IPS DF 4.7 (cell line): ENCODE data around the gene S100A2.
"Not testable (repeated sequence)": the region's sequence is repeated elsewhere in the genome, so short reads cannot be mapped to it uniquely, and the experiment has no call there.

Experiments used
- DNase-seq: peaks from one replicate; pipeline ENCODE4 v3.0.0-alpha.2; 2013; ENCODE audit warnings: low spot score; ENCODE audit errors: extremely low read depth

S100A2 gene

DNA sequence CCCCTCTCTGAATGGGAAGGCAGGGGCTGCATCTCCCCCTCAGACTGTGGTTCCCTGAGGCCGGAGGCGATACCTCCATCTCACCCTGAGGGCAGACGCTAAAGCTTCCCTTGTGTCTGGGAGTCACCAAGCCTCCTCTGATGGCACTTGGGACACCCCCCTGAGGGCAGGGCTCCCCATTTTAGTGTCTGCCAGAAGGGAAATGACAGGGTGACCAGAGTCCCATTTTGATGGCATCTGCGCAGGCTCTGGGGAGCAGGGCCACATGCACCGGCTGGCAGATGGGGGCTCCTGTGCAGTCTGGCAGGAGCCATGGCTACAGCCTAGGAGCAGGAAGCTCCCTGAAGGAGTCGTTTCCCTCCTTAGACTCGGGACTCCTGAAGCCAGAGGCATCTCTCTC lies 1.7 kb downstream of the S100A2 start:
- no peak for DNase-seq

GRCh38 chr1:153563483-153563901 lies 2.2 kb downstream of the S100A2 start:
- no peak for DNase-seq

DNA sequence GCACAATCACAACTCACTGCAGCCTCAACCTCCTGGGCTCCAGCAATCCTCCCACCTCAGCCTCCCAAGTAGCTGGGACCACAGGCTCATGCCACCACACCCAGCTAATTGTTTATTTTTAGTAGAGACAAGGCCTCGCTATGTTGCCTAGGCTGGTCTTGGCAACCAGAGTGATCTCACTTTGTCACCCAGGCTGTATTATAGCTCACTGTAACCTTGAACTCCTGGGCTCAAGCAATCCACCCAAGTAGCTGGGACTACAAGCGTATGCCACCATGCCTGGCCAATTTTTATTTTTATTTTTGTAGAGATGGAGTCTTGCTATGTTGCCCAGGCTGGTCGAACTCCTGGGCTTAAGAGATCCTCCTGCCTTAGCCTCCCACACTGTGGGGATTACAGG lies 3.6 kb downstream of the S100A2 start:
- not testable (repeated sequence) for DNase-seq

DNA sequence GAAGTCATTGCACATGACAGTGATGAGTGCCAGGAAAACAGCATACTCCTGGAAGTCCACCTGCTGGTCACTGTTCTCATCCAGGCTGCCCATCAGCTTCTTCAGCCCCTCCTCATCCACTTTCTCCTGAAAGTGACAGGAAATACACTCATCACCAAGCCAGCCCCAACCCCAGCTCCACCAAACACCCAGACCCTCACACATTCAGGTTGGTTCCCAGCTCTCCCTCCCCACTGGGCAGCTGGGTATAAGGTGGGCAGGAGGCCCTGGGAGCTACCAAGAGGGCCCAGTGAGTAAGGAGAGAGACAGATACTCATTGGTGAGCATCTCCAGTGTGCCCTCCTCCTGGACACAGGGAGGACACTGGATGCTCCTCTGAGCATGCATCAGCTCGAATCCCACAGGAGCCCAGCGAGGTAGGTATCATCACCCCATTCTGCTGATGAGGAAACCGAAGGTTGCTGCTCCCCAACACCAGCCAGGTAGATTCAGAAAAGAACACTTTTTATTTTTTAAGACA lies 4.1 kb downstream of the S100A2 start:
- DNase-seq = no peak

- DNase-seq = no peak
Measured at GRCh38 chr1:153560771-153561465, 4.7 kb downstream of the S100A2 start.

DNA sequence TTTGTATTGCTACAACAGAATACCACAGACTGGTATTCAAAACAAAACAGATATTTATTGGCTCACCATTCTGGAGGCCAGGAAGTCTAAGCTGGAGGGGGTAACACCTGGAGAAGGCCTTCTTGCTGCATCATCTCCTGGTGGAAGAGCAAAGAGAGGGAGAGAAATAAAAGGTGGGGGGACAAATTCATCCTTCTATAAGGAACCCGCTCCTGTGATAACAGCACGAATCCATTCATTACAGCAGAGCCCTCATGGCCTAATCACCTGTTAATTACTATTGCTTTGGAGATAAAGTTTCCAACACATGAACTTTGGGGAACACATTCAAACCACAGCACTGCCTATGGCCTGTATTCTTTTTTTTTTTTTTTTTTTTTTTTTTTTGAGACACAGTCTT lies 5.4 kb downstream of the S100A2 start:
- DNase-seq = no peak

DNA sequence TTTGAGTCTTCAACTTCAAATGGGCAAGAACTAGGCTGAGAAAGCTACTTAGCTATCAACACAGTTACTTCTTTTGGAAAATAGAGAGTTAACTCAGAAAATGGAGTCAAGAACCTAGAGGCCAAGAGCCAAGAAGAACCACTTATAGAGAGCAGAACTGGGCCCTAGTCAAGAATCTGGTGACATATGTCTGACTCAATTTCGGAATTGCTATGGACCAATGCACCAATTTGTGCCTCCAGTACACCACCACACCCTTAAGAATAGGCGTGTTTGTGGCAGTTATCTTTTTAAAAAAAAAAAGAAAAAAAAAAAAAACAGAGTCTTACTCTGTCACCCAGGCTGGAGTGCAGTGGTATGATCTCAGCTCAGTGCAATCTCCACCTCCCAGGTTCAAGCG lies 7.8 kb downstream of the S100A2 start:
- no peak for DNase-seq

GRCh38 chr1:153556348-153556747 lies 9.3 kb downstream of the S100A2 start:
- no peak for DNase-seq

- DNase-seq = no peak
Measured at GRCh38 chr1:153553830-153554541, 11.7 kb downstream of the S100A2 start.

DNA sequence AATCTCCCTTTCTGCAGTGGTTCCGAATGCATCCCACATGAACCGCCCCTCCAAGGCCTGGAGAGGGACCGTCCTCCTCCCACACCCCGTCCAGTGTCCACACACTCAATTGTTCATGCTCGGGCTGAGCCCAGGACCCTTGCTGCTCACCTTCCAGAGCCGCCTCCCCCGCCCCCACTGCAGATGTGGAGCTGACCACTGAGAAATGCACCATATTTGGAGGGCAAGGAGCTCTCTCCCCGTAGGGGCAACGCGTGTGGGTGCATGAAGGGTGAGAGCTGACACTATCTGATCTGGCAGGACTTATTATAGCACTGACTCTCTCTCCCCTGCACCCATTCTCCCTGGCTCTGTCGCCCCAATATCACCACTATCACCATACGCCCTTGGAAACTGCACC lies 12.5 kb downstream of the S100A2 start:
- no peak for DNase-seq

GRCh38 chr1:153552335-153552734 lies 13.3 kb downstream of the S100A2 start:
- DNase-seq = no peak

- DNase-seq = no peak
Measured at GRCh38 chr1:153550827-153551500, 14.7 kb downstream of the S100A2 start.

DNA sequence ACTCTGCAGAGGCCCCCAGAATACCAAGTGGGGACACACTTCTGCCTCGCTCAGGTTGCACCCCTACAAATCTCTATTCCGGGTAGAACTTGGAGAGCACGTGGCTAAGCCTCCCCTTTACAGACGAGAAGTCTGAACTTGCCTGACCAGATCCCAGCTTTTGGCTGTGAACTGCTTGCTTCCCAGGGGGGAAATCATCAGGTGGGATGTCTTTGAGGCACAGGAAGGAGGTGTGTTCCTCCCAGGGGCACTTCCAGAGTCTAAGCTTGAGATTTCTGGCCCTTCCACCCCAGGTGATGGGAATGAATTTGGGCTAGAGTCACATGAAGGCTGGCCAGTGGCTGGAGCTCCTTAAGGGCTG lies 15.3 kb downstream of the S100A2 start:
- DNase-seq = no peak

DNA sequence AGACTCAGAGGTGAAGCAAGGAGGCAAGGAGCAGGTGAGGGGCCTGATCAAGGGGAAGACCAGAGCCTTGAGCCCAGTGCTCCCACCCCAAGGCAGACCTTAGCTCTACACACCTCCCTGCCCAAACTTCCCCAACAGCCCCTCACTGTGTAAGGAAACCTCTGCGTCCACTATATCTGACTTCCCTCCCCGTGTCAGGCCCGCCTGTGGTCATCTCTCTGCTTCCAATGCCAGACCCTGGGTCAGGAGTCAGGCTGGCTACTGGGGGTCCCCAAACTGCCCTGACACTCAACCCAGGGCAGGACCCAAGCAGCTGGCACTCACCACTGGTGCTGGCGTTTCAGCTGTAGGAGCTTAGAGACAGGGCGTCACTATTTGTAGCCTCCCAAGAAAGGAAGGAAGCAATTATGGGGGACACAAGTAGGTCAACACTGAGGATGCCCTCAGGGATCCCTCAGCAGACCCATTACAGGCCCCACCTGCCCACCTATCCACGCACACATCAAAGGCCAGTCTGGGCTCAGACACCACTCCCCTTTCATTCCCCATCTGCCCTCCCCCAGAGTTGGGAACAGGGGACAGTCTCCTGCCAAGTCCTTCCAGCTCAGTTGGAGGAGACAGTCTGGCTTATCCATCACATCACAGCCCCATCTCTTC lies 15.8 kb downstream of the S100A2 start:
- DNase-seq = no peak

DNA sequence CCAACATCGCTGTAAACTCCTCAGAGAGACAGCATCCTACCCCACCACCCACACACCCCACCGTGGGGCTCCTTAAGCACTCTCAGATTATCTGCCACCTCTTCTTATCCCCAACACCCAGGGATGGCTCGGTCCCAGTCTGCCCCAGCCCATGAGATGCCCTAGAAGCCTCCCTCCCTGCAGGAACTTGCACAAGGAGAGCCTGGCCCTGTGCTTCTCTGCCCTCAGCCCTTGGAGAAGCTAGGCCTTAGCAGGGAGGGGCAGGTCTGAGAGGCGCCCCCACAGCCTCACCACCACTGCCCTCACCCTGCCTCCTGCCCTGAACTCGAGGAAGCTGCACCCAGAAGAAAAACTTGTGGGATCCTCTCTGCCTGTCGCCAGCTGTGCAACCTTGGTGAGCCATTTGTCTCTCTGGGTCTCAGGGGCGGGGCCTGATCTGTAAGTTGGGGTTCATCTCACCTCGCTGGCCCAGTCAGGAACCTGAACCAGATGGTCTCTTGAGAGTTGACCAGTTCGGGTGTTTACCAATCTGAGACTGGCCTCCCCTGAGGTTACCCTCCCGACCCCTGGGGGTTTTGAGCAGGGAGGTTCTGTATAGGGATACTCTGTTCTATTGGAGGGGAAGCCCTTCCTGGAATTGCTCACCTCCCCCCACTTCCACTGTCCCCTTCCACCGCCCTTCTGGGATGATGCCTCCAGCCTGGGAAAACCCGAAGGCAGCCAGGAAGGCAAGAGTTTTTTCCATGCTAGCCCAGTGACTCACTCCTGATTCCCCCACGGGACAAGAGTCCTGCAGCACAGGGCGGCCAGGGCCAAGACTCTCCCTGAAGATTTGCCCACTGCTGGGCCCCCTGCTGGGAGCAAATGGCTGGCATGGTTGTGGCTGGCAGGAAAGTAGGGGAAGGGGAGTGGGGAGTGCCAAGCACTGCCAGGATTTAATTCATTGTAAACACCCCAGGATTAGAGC lies 16.6 kb downstream of the S100A2 start, which contains the start of gene S100A3:
S100A3 (minus strand) TSS at position 537 of the 967 bp plus-strand sequence. CDS start 773 bp downstream, outside the sequence.
- no peak for DNase-seq

DNA sequence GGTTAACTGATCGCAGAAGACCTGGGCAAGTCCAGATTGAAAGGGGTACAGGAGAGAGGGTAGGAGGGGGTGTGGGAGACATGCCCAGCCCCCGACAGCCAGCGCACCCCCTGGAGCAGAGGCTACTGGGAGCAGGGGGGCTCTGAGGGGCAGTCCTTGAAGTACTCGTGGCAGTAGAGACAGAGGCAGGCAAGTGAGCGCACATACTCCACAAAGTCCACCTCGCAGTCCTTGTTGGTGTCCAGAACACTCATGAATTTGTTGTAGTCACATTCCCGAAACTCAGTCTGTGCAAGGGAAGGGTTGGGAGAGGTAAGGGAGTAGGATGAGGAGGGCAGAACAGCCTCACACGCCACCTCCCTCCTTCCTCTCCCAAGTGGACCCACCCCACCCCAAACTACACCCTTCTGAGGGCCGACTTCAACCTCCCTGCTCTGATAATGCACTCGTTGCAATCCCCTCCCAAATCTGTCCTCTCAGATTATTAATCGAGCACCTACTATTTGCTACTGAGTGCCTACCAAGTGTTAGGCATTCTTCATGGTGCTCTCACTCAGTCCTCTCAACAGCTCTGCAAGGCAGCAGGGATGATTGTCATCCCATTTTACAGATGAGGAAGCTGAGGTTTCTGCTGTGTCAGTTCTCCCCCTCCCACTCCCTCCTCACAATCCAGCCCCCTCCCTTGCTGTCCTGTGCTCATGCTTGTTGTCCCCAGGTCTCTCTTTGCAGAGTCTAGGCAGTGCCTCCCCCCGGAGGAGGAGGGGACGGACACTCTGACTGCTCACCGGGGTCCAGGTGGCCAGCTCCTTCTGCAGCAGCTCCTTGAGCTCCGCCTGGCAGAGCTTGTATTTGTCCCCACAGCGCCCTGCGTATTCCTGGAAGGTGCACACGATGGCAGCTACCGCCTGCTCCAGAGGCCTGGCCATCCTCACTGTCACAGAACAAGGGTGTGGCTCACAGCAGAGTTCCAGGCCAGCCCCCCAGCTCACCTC lies 17.8 kb downstream of the S100A2 start:
- no peak for DNase-seq

DNA sequence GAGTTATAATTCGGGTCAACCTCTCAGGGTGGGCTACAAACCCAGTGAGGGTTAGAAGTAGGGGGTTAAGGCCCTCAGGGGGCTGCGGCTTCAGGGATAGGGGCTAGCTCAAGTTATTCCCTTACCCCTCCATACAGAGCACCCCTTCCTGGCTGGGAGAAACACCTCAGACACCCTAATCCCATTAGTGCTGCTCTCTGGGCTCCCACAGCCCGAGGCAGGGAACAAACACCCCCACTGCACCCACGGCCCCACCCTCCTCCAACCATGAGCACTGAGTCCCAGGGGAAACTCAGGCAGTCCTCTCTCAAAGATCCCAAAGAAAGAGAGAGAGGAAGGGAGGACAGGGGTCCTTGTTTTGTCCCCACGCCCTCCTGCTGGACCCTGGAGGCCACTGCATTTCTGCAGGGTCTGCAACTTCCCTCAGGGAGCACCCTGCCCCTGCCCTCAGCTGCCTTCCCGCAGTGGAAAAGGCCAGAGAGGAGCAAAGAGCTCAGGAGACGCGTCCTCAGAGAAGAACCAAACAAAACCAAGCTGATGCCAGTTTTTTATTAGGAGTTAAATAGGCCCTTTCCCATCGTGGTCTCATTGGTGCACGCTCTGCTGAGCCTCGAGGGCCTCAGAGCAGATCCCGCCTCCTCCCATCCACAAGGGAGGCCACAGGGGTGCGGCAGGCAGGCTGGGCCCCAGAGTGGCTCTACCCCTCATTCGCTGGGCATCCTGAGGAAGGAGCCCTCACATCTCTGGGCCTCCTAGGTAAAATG lies 18.7 kb downstream of the S100A2 start:
- no peak for DNase-seq

- DNase-seq = no peak
Measured at GRCh38 chr1:153546371-153546770, 19.3 kb downstream of the S100A2 start.
